ENCODE data around the gene CDKN2D.

DNA sequence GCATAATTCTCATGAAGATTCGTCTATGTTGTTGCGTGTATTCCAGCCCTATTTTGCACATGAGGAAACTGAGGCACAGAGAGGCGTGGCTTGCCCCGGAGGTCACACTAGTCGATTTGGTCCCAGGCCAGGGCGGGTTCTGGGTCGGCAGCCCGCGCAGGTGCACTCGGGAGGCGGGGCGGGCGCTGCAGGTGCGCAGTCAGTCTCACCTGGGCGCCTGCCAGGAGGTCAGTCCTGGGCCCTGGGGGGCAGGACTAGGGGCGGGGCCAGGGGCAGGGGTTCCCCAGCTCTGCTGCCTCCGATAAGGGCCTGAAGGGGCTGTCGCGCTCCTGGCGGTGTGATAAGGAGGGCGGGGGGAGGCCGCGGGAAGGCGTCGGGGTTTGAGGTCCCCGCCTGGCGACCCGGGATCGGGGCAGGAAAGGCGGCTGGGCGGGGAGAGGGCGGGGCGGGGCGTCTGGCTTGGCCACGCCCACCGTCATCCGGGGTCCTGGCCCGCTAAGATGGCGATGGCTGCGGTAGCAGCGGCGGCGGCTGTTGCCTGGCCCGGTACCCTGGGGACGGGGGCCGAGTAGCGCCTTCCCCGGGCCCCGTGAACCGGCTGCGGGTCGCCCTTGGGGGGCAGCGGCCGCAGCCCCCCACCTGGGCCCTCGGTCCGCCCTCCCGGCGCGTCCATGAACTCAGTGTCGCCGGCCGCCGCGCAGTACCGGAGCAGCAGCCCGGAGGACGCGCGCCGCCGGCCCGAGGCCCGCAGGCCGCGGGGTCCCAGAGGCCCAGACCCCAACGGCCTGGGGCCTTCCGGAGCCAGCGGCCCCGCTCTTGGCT is 25.1 kb downstream of the CDKN2D start, which contains the start of gene ATG4D:
- TF ChIP-seq, protein P1, sequence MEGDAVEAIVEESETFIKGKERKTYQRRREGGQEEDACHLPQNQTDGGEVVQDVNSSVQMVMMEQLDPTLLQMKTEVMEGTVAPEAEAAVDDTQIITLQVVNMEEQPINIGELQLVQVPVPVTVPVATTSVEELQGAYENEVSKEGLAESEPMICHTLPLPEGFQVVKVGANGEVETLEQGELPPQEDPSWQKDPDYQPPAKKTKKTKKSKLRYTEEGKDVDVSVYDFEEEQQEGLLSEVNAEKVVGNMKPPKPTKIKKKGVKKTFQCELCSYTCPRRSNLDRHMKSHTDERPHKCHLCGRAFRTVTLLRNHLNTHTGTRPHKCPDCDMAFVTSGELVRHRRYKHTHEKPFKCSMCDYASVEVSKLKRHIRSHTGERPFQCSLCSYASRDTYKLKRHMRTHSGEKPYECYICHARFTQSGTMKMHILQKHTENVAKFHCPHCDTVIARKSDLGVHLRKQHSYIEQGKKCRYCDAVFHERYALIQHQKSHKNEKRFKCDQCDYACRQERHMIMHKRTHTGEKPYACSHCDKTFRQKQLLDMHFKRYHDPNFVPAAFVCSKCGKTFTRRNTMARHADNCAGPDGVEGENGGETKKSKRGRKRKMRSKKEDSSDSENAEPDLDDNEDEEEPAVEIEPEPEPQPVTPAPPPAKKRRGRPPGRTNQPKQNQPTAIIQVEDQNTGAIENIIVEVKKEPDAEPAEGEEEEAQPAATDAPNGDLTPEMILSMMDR (IDR thresholded peaks at IDR 0.05) = no peak
- TF ChIP-seq POLR2A (IDR thresholded peaks at IDR 0.05) = peak in 1 of 4 donors; percentile 31
